WTC11 (cell line): ENCODE measurements around the gene SRCIN1. TPM values are rescaled to one million over a fixed set of nuclear protein-coding genes. Genes with fewer than 3 reads are reported as not detected.

ENCODE experiments used
- ATF3 ChIP-seq: sonication (generic); formaldehyde crosslinking; conservative IDR thresholded peaks from 2 replicates; pipeline ENCODE4 v1.8.1; 2022; ENCODE audit warnings: mild to moderate bottlenecking, missing genetic modification reagents
- CREM ChIP-seq: sonication (generic); formaldehyde crosslinking; IDR thresholded peaks from 2 replicates; pipeline ENCODE4 v1.8.1; 2022; ENCODE audit warnings: mild to moderate bottlenecking, missing genetic modification reagents, moderate library complexity
- E2F1 ChIP-seq: sonication (generic); formaldehyde crosslinking; IDR thresholded peaks from 2 replicates; pipeline ENCODE4 v1.8.0; 2022; ENCODE audit warnings: mild to moderate bottlenecking, missing genetic modification reagents
- EMX1 ChIP-seq: fragments of 250-450 bp; sonication (Bioruptor Pico); IDR thresholded peaks from 2 replicates; pipeline ENCODE4 v1.8.0; 2021; ENCODE audit warnings: mild to moderate bottlenecking
- FOXP4 ChIP-seq: sonication (generic); formaldehyde crosslinking; IDR thresholded peaks from 2 replicates; pipeline ENCODE4 v1.8.0; 2022; ENCODE audit warnings: mild to moderate bottlenecking, missing genetic modification reagents
- GRHL2 ChIP-seq: fragments of 250-450 bp; sonication (Bioruptor Pico); IDR thresholded peaks from 2 replicates; pipeline ENCODE4 v1.8.0; 2022; ENCODE audit warnings: mild to moderate bottlenecking, moderate library complexity; ENCODE audit not compliant: insufficient replicate concordance, severe bottlenecking
- IRF2 ChIP-seq: sonication (generic); formaldehyde crosslinking; IDR thresholded peaks from 2 replicates; pipeline ENCODE4 v1.8.0; 2022; ENCODE audit warnings: low read depth, missing genetic modification reagents, borderline replicate concordance
- NFE2L1 ChIP-seq: sonication (generic); formaldehyde crosslinking; IDR thresholded peaks from 2 replicates; pipeline ENCODE4 v1.8.1; 2023; ENCODE audit warnings: missing genetic modification reagents
- NFYB ChIP-seq: sonication (generic); formaldehyde crosslinking; conservative IDR thresholded peaks from 2 replicates; pipeline ENCODE4 v1.8.0; 2022; ENCODE audit warnings: low read depth, missing genetic modification reagents
- PREB ChIP-seq: sonication (generic); formaldehyde crosslinking; IDR thresholded peaks from 2 replicates; pipeline ENCODE4 v1.8.1; 2022; ENCODE audit warnings: mild to moderate bottlenecking, missing genetic modification reagents, moderate library complexity, borderline replicate concordance
- SP1 ChIP-seq: sonication (generic); formaldehyde crosslinking; conservative IDR thresholded peaks from 2 replicates; pipeline ENCODE4 v1.8.1; 2022; ENCODE audit warnings: missing genetic modification reagents
- USF2 ChIP-seq: sonication (generic); formaldehyde crosslinking; IDR thresholded peaks from 2 replicates; pipeline ENCODE4 v1.8.1; 2023; ENCODE audit warnings: mild to moderate bottlenecking, missing genetic modification reagents, moderate library complexity
- ZBTB21 ChIP-seq: sonication (generic); formaldehyde crosslinking; IDR thresholded peaks from 2 replicates; pipeline ENCODE4 v1.8.1; 2023; ENCODE audit warnings: mild to moderate bottlenecking, missing genetic modification reagents, borderline replicate concordance
- ZBTB43 ChIP-seq: sonication (generic); formaldehyde crosslinking; IDR thresholded peaks from 2 replicates; pipeline ENCODE4 v1.8.1; 2023; ENCODE audit warnings: mild to moderate bottlenecking, missing genetic modification reagents
- ZNF671 ChIP-seq: fragments of 250-450 bp; sonication (Bioruptor Pico); IDR thresholded peaks from 2 replicates; pipeline ENCODE4 v1.8.0; 2021; ENCODE audit warnings: mild to moderate bottlenecking
- total RNA-seq: library from RNA; stranded (reverse); gene quantifications from 3 replicates; pipeline ENCODE4 v1.2.3, GENCODE V29; 2021
- TF ChIP-seq, protein P1 (sequence below): fragments of 250-450 bp; sonication (Bioruptor Pico); IDR thresholded peaks from 2 replicates; pipeline ENCODE4 v1.9.0; 2021; ENCODE audit warnings: mild to moderate bottlenecking
- TF ChIP-seq, protein P2 (sequence below): fragments of 250-450 bp; sonication (Bioruptor Pico); IDR thresholded peaks from 2 replicates; pipeline ENCODE4 v1.8.0; 2021; ENCODE audit warnings: mild to moderate bottlenecking
- TF ChIP-seq, protein P3 (sequence below): sonication (generic); formaldehyde crosslinking; IDR thresholded peaks from 2 replicates; pipeline ENCODE4 v1.8.1; 2022; ENCODE audit warnings: mild to moderate bottlenecking, moderate library complexity, missing genetic modification reagents

SRCIN1 gene
- total RNA-seq, 1 experiment from 2014 or later: 17.3 TPM

DNA sequence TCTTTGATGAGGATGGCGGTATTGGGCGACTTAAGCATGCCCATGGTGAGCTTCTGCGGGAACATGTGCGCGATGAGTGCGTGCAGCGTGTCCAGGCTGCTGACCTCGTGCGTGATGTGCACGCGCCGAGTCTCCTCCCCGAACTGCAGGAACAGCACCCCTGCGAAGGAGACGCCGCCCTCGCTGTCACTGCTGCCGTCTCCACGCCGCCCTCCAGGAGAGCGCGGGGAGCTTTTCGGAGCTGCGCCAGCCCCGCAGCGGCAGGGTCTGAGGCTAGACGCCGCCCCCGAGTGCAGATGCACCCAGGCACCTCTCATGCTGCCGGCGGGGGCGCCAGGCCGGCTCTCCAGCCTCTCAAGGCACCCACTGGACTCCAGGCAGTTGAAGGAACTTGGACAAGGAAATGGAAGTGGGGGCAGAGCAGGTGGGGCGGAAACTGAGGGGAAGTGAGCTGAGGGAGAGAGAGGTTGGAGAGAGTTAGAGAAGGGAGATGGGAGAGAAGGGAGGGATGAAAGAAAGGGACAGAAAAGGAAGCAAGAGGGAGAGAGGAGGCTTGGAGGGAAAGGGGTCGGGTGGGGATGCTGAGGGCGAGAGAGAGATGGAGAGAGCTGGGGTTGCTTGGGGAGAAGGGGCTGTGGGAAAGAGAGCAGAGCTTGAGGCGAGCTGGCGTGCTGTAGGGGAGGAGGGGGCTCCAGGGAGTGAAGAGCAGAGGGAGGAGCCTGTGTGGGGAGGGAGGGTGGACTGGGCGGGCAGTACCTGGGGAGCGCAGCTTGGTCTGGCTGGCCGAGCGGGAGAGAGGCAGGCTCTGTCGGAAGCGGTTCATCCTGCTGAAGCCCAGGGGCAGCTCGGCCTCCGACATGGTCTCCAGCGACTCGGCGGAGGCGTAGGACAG, 42.1 kb downstream of the SRCIN1 start (continued):
- TF ChIP-seq, protein P1, sequence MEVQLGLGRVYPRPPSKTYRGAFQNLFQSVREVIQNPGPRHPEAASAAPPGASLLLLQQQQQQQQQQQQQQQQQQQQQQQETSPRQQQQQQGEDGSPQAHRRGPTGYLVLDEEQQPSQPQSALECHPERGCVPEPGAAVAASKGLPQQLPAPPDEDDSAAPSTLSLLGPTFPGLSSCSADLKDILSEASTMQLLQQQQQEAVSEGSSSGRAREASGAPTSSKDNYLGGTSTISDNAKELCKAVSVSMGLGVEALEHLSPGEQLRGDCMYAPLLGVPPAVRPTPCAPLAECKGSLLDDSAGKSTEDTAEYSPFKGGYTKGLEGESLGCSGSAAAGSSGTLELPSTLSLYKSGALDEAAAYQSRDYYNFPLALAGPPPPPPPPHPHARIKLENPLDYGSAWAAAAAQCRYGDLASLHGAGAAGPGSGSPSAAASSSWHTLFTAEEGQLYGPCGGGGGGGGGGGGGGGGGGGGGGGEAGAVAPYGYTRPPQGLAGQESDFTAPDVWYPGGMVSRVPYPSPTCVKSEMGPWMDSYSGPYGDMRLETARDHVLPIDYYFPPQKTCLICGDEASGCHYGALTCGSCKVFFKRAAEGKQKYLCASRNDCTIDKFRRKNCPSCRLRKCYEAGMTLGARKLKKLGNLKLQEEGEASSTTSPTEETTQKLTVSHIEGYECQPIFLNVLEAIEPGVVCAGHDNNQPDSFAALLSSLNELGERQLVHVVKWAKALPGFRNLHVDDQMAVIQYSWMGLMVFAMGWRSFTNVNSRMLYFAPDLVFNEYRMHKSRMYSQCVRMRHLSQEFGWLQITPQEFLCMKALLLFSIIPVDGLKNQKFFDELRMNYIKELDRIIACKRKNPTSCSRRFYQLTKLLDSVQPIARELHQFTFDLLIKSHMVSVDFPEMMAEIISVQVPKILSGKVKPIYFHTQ (CRISPR knock-in tag): no peak
- 0 out of 2 replicates have a peak, but pooled peaks have one; percentile 50 for TF ChIP-seq ZBTB43 (CRISPR knock-in tag)
- no peak for TF ChIP-seq NFYB
- TF ChIP-seq ZNF671 (CRISPR knock-in tag): no peak
- TF ChIP-seq, protein P2, sequence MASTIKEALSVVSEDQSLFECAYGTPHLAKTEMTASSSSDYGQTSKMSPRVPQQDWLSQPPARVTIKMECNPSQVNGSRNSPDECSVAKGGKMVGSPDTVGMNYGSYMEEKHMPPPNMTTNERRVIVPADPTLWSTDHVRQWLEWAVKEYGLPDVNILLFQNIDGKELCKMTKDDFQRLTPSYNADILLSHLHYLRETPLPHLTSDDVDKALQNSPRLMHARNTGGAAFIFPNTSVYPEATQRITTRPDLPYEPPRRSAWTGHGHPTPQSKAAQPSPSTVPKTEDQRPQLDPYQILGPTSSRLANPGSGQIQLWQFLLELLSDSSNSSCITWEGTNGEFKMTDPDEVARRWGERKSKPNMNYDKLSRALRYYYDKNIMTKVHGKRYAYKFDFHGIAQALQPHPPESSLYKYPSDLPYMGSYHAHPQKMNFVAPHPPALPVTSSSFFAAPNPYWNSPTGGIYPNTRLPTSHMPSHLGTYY (CRISPR knock-in tag): no peak
- TF ChIP-seq CREM (CRISPR knock-in tag): no peak
- TF ChIP-seq EMX1 (CRISPR knock-in tag): no peak
- TF ChIP-seq GRHL2: no peak
- TF ChIP-seq, protein P3, sequence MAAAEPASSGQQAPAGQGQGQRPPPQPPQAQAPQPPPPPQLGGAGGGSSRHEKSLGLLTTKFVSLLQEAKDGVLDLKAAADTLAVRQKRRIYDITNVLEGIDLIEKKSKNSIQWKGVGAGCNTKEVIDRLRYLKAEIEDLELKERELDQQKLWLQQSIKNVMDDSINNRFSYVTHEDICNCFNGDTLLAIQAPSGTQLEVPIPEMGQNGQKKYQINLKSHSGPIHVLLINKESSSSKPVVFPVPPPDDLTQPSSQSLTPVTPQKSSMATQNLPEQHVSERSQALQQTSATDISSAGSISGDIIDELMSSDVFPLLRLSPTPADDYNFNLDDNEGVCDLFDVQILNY (CRISPR knock-in tag): 0 out of 2 replicates have a peak, but pooled peaks have one; percentile 49
- no peak for TF ChIP-seq ATF3
- TF ChIP-seq PREB (CRISPR knock-in tag): no peak
- no peak for TF ChIP-seq E2F1 (CRISPR knock-in tag)
- TF ChIP-seq FOXP4 (CRISPR knock-in tag): peak; percentile 66; the same call in 1 of the 2 replicates
- no peak; the same call in 1 of the 2 replicates for TF ChIP-seq SP1 (CRISPR knock-in tag)
- TF ChIP-seq IRF2 (CRISPR knock-in tag): no peak
- TF ChIP-seq NFE2L1 (CRISPR knock-in tag): peak; percentile 50; the same call in 1 of the 2 replicates
- TF ChIP-seq ZBTB21 (CRISPR knock-in tag): no peak; the same call in 1 of the 2 replicates
- TF ChIP-seq USF2: no peak
